ENCODE measurements around the gene HEYL.

GRCh38 chr1:39623053-39623452, 16.4 kb downstream of the HEYL start:
- TF ChIP-seq YY1 (IDR thresholded peaks at IDR 0.05; ENCODE audit: insufficient read depth, insufficient read length) = no peak
- no peak for TF ChIP-seq ZNF274 (IDR thresholded peaks at IDR 0.05; ENCODE audit: low read depth, low read length)
- TF ChIP-seq SUZ12 (IDR thresholded peaks at IDR 0.05; ENCODE audit: extremely low read depth, insufficient read depth, insufficient read length) = no peak
